Breast epithelium (tissue), 3 donors: ENCODE data around the gene OR1F1.

ENCODE experiments used
- POLR2A ChIP-seq: fragments of 450-650 bp; IDR thresholded peaks from one replicate; pipeline ENCODE4 v1.6.1; 2016; ENCODE audit warnings: antibody characterized with exemption, mild to moderate bottlenecking, moderate library complexity
- POLR2AphosphoS5 ChIP-seq, 3 donors: sonication (generic); formaldehyde crosslinking; IDR thresholded peaks; one replicate each; pipeline ENCODE4 v1.6.1; 2017; ENCODE audit warnings: antibody characterized with exemption in 3 of 3
- TF ChIP-seq, protein P1 (sequence below), 3 donors: fragments of 450-650 bp; IDR thresholded peaks; one replicate each; pipeline ENCODE4 v1.5.1; 2016 to 2017; ENCODE audit warnings: antibody characterized with exemption in 3 of 3, mild to moderate bottlenecking in 3 of 3, moderate library complexity in 3 of 3

DNA sequence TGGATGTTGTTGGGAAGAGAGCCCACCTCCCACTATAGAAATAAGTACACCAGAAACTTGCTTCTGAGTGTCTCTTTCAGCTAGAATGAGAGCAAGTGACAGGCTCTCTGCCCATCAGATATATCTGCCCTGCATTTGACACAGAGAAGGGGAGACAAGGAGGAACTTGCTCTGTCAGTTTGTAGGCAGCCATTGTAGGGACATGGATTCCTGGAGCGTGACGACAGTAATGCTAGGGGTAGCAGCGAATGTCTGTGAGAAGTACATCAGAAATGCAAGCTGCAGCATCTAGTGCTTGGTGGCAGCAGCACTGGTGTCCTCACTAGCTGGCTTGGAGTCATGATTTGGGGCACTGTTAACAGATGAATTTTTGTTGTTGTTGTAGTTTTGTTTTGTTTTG is 24.0 kb downstream of the OR1F1 start:
- TF ChIP-seq, protein P1, sequence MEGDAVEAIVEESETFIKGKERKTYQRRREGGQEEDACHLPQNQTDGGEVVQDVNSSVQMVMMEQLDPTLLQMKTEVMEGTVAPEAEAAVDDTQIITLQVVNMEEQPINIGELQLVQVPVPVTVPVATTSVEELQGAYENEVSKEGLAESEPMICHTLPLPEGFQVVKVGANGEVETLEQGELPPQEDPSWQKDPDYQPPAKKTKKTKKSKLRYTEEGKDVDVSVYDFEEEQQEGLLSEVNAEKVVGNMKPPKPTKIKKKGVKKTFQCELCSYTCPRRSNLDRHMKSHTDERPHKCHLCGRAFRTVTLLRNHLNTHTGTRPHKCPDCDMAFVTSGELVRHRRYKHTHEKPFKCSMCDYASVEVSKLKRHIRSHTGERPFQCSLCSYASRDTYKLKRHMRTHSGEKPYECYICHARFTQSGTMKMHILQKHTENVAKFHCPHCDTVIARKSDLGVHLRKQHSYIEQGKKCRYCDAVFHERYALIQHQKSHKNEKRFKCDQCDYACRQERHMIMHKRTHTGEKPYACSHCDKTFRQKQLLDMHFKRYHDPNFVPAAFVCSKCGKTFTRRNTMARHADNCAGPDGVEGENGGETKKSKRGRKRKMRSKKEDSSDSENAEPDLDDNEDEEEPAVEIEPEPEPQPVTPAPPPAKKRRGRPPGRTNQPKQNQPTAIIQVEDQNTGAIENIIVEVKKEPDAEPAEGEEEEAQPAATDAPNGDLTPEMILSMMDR (IDR thresholded peaks at IDR 0.05): no peak
- TF ChIP-seq POLR2A (no peak), POLR2AphosphoS5 (IDR thresholded peaks at IDR 0.05) (no peak)
